NCI-H1417 treated with DMSO at 0.1 percent for 48 hours (cell line): ENCODE data around the gene CNDP2.
"Not testable (repeated sequence)": the region's sequence is repeated elsewhere in the genome, so short reads cannot be mapped to it uniquely, and the experiment has no call there.

Experiments
- DNase-seq: peaks from one replicate; lab custom pipeline; 2025; lab: John Stamatoyannopoulos, UW

Gene CNDP2

GRCh38 chr18:74500774-74501173 is 4.6 kb downstream of the CNDP2 start:
- not testable (repeated sequence) for DNase-seq

GRCh38 chr18:74501386-74501785 is 5.2 kb downstream of the CNDP2 start:
- no peak for DNase-seq

GRCh38 chr18:74503137-74503536 is 7.0 kb downstream of the CNDP2 start:
- DNase-seq, result no peak

GRCh38 chr18:74505776-74506175 is 9.6 kb downstream of the CNDP2 start:
- DNase-seq, result no peak

- DNase-seq, result no peak
Measured at GRCh38 chr18:74506448-74507084, 10.4 kb downstream of the CNDP2 start.

- no peak for DNase-seq
Measured at GRCh38 chr18:74507097-74507881, 11.1 kb downstream of the CNDP2 start.

GRCh38 chr18:74507927-74508326 is 11.8 kb downstream of the CNDP2 start:
- no peak for DNase-seq

GRCh38 chr18:74508366-74508765 is 12.2 kb downstream of the CNDP2 start:
- DNase-seq, result no peak

- no peak for DNase-seq
Measured at GRCh38 chr18:74508821-74509225, 12.7 kb downstream of the CNDP2 start.

- DNase-seq, result no peak
Measured at GRCh38 chr18:74509856-74510769, 13.9 kb downstream of the CNDP2 start.

GRCh38 chr18:74510770-74511095 is 14.6 kb downstream of the CNDP2 start:
- DNase-seq, result no peak

- DNase-seq, result no peak
Measured at GRCh38 chr18:74511823-74512222, 15.7 kb downstream of the CNDP2 start.

- no peak for DNase-seq
Measured at GRCh38 chr18:74512321-74513053, 16.3 kb downstream of the CNDP2 start.

GRCh38 chr18:74513149-74513882 is 17.2 kb downstream of the CNDP2 start:
- DNase-seq, result no peak

GRCh38 chr18:74513883-74514205 is 17.7 kb downstream of the CNDP2 start:
- no peak for DNase-seq

- DNase-seq, result no peak
Measured at GRCh38 chr18:74514860-74515495, 18.8 kb downstream of the CNDP2 start.

- DNase-seq, result no peak
Measured at GRCh38 chr18:74515620-74516231, 19.6 kb downstream of the CNDP2 start.

GRCh38 chr18:74516271-74517235 is 20.4 kb downstream of the CNDP2 start:
- no peak for DNase-seq

GRCh38 chr18:74517236-74517630 is 21.1 kb downstream of the CNDP2 start:
- no peak for DNase-seq
